WERI-Rb-1 (cell line): ENCODE data around the gene CD37.
"Not testable (repeated sequence)": the region's sequence is repeated elsewhere in the genome, so short reads cannot be mapped to it uniquely, and the experiment has no call there.

Source experiments
- DNase-seq: peaks from one replicate; pipeline ENCODE4 v3.0.0-alpha.2; 2020
- H3K27ac ChIP-seq: fragments of 250-450 bp; sonication (Bioruptor Pico); 2 replicates; pipeline ENCODE4 v1.5.1; 2020; ENCODE audit warnings: mild to moderate bottlenecking, moderate library complexity
- H3K27me3 ChIP-seq: fragments of 250-450 bp; sonication (Bioruptor Pico); 2 replicates; pipeline ENCODE4 v1.5.1; 2021; ENCODE audit warnings: mild to moderate bottlenecking, low read depth, moderate library complexity; ENCODE audit not compliant: insufficient read depth, severe bottlenecking
- H3K36me3 ChIP-seq: fragments of 250-450 bp; sonication (Bioruptor Pico); 2 replicates; pipeline ENCODE4 v1.5.1; 2020; ENCODE audit warnings: mild to moderate bottlenecking, moderate library complexity
- H3K4me3 ChIP-seq: 2 replicates; pipeline ENCODE4 v1.5.1; 2011; ENCODE audit warnings: low read depth, mild to moderate bottlenecking, control low read depth, low read length
- H3K9me3 ChIP-seq: fragments of 250-450 bp; sonication (Bioruptor Pico); 2 replicates; pipeline ENCODE4 v1.5.1; 2021; ENCODE audit warnings: mild to moderate bottlenecking, moderate library complexity; ENCODE audit not compliant: severe bottlenecking
- TF ChIP-seq, protein P1 (sequence below): IDR thresholded peaks from 2 replicates; pipeline ENCODE4 v1.5.1; 2011; ENCODE audit warnings: low read depth, mild to moderate bottlenecking, control low read depth, inconsistent platforms, low read length

Gene CD37, protein sequence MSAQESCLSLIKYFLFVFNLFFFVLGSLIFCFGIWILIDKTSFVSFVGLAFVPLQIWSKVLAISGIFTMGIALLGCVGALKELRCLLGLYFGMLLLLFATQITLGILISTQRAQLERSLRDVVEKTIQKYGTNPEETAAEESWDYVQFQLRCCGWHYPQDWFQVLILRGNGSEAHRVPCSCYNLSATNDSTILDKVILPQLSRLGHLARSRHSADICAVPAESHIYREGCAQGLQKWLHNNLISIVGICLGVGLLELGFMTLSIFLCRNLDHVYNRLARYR

DNA sequence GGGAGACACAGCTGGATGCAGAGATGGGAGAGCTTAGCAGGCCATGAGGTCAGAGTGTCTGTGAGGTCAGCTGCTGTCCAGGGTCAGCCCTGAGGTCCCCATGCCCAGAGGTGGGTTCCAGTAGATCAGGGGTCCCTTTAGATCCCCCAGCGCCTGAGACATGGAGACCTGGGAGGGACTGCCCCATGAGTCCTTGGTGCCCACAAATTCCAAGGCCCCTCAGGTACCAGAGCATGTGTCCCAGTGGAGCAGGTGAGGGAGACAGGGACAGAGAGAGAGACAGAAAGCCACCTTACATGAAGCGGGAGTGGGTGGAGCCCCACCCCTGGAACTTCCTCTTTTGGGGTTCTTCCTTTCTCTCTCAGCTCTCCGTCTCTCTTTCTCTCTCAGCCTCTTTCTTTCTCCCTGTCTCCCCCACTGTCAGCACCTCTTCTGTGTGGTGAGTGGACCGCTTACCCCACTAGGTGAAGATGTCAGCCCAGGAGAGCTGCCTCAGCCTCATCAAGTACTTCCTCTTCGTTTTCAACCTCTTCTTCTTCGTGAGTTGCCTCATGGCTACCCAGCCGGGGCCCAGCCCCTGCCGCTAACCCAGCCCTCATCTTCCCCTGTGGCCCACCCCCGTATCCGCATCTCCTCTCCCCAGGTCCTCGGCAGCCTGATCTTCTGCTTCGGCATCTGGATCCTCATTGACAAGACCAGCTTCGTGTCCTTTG lies at the start of gene CD37:
CD37 (plus strand) TSS at position 336 of the 713 bp plus-strand sequence; CDS start at position 471, 135 bp downstream.
- DNase-seq, result no peak

DNA sequence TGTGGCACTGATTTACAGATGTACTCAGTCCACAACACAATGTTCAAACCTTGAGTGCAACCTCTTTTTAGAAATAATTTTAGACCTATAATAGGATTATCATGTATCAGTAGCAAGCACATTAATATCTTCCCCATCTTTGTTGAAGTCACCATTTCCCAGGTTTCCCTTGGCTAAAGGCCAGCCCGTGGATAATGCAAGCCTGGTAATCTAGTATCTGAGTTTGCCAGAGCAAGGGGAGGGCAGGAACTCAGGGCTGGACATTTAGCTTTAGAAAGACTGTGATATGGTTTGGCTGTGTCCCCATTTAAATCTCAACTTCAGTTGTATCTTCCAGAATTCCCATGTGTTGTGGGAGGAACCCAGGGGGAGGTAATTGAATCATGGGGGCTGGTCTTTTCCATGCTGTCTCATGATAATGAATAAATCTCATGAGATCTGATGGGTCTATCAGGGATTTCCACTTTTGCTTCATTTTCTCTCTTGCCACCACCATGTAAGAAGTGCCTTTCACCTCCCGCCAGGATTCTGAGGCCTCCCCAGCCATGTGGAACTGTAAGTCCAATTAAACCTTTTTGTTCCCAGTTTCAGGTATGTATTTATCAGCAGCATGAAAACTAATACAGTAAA lies 48.0 kb upstream of the CD37 start:
- Histone ChIP-seq H3K36me3 (no peaks in the 10 kb centered on the region), H3K4me3 (no peak overlapping the region), H3K9me3 (peaks cover 2% of the 10 kb centered on the region), H3K27me3 (no peaks in the 10 kb centered on the region), H3K27ac (no peak overlapping the region)
- TF ChIP-seq, protein P1, sequence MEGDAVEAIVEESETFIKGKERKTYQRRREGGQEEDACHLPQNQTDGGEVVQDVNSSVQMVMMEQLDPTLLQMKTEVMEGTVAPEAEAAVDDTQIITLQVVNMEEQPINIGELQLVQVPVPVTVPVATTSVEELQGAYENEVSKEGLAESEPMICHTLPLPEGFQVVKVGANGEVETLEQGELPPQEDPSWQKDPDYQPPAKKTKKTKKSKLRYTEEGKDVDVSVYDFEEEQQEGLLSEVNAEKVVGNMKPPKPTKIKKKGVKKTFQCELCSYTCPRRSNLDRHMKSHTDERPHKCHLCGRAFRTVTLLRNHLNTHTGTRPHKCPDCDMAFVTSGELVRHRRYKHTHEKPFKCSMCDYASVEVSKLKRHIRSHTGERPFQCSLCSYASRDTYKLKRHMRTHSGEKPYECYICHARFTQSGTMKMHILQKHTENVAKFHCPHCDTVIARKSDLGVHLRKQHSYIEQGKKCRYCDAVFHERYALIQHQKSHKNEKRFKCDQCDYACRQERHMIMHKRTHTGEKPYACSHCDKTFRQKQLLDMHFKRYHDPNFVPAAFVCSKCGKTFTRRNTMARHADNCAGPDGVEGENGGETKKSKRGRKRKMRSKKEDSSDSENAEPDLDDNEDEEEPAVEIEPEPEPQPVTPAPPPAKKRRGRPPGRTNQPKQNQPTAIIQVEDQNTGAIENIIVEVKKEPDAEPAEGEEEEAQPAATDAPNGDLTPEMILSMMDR, result no peak
- DNase-seq, result no peak

More for the DNA sequence above, at the start of gene CD37:
- Histone ChIP-seq H3K9me3 (no peaks in the 10 kb centered on the region), H3K27ac (no peak within 1 kb of the TSS), H3K36me3 (peaks cover 2% of the 10 kb centered on the region; the same call in 1 of the 2 replicates), H3K27me3 (no peaks in the 10 kb centered on the region), H3K4me3 (no peak within 1 kb of the TSS)
- TF ChIP-seq, protein P1, result no peak

DNA sequence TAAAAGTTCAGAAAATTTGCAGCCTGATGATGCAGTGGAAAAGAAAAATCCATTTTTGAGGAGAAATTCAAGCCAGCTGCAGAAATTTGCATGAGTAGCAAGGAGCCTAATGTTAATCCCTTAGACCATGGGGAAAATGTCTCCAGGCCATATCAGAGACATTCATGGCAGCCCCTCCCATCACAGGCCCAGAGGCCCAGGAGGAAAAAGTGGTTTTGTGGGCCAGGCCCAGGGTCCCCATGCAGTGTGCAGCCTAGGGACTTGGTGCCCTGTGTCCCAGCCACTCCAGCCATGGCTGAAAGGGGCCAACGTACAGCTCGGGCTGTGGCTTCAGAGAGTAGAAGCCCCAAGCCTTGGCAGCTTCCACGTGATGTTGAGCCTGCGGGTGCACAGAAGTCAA lies 47.0 kb upstream of the CD37 start:
- H3K9me3 ChIP-seq, DNase-seq, H3K27me3 ChIP-seq, H3K36me3 ChIP-seq, H3K4me3 ChIP-seq, H3K27ac ChIP-seq: not testable (repeated sequence)

DNA sequence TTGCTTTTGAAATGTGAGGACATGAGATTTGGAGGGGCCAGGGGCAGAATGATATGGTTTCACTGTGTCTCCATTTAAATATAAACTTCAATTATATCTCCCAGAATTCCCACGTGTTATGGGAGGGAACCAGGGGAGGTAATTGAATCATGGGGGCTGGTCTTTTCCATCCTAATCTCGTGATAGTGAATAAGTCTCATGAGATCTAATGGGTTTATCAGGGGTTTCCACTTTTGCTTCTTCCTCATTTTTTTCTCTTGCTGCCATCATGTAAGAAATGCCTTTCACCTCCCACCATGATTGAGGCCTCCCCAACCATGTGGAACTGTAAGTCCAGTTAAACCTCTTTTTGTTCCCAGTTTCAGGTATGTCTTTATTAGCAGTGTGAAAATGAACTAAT lies 45.9 kb upstream of the CD37 start:
- DNase-seq, H3K9me3 ChIP-seq, H3K4me3 ChIP-seq, H3K27ac ChIP-seq, H3K36me3 ChIP-seq, H3K27me3 ChIP-seq: not testable (repeated sequence)

DNA sequence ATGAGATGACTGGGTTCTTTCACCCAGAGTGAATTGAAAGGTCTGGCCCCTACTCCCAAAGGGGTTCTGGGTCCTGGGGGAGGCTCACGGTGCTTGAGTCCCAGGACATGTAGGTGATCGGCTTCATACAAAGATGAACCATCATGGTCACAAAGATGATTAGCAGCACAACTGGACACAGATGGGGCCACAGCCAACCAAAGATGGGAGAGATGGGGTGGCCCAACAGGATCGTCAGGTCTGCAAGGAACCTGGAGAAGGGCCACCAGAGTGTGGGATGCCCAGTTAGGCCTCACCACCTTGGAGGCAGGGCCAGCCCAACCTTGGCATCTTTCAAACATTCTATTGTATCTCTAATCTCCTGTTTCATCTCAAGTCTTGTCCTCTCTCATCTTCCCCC lies 44.7 kb upstream of the CD37 start:
- no peak for DNase-seq
- Histone ChIP-seq H3K27ac (no peak overlapping the region), H3K4me3 (no peak overlapping the region), H3K27me3 (no peaks in the 10 kb centered on the region), H3K9me3 (peaks cover 2% of the 10 kb centered on the region), H3K36me3 (no peaks in the 10 kb centered on the region)
- TF ChIP-seq, protein P1, result no peak

DNA sequence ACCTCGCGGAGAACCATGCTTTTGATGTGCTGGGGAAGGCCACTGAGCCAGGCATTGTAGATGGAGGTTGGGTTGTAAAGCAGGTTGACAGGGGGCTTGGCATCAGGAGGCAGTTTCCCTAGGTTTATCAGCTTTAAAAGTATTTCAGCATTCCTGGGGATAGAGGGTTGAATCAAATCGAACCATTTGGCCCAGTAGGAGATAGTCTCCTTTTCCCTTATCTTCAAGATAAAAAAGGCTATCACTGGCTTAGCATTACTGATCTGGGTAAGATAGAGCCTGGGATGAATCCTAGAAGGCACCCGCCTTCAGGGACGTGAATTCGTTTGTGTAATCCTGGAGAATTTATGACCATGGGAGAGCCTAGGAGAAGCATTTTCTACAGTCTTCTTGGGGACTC lies 40.8 kb upstream of the CD37 start:
- Histone ChIP-seq H3K9me3 (no peaks in the 10 kb centered on the region), H3K4me3 (no peak overlapping the region), H3K36me3 (no peaks in the 10 kb centered on the region), H3K27ac (no peak overlapping the region), H3K27me3 (no peaks in the 10 kb centered on the region)
- no peak for DNase-seq
- TF ChIP-seq, protein P1, result no peak
